Measurements from ENCODE around the gene PTGR1.

The PTGR1 gene

GRCh38 chr9:111621895-111622480 lies 22.5 kb upstream of the PTGR1 start:
- TF ChIP-seq POLR2AphosphoS5 (IDR thresholded peaks at IDR 0.05; ENCODE audit: low read depth, low read length) = no peak
- no peak for TF ChIP-seq REST (IDR thresholded peaks at IDR 0.05; ENCODE audit: insufficient read depth in 1 of 2, low read depth in 2 of 2, low read length in 2 of 2)

- TF ChIP-seq FOXP2 (optimal IDR thresholded peaks at IDR 0.05; ENCODE audit: borderline replicate concordance, extremely low read depth, extremely low read length, insufficient read depth) = no peak
- TF ChIP-seq SIN3A (IDR thresholded peaks at IDR 0.05; ENCODE audit: borderline replicate concordance, insufficient read depth, low read length) = no peak
- no peak for TF ChIP-seq TAF1 (IDR thresholded peaks at IDR 0.05; ENCODE audit: borderline replicate concordance, insufficient read depth, low read length)
- no peak for TF ChIP-seq POLR2AphosphoS5 (IDR thresholded peaks at IDR 0.05; ENCODE audit: low read depth, low read length)
- TF ChIP-seq REST (IDR thresholded peaks at IDR 0.05; ENCODE audit: insufficient read depth in 1 of 2, low read depth in 2 of 2, low read length in 2 of 2) = no peak
Observed at GRCh38 chr9:111615928-111616327, 16.5 kb upstream of the PTGR1 start.

GRCh38 chr9:111613436-111614040 lies 14.1 kb upstream of the PTGR1 start:
- no peak for TF ChIP-seq TAF1 (IDR thresholded peaks at IDR 0.05; ENCODE audit: borderline replicate concordance, insufficient read depth, low read length)
- no peak for TF ChIP-seq SIN3A (IDR thresholded peaks at IDR 0.05; ENCODE audit: borderline replicate concordance, insufficient read depth, low read length)
- no peak for TF ChIP-seq REST (IDR thresholded peaks at IDR 0.05; ENCODE audit: insufficient read depth in 1 of 2, low read depth in 2 of 2, low read length in 2 of 2)
- TF ChIP-seq FOXP2 (optimal IDR thresholded peaks at IDR 0.05; ENCODE audit: borderline replicate concordance, extremely low read depth, extremely low read length, insufficient read depth) = no peak
- no peak for TF ChIP-seq POLR2AphosphoS5 (IDR thresholded peaks at IDR 0.05; ENCODE audit: low read depth, low read length)

GRCh38 chr9:111610845-111611244 lies 11.4 kb upstream of the PTGR1 start:
- no peak for TF ChIP-seq REST (IDR thresholded peaks at IDR 0.05; ENCODE audit: insufficient read depth in 1 of 2, low read depth in 2 of 2, low read length in 2 of 2)
- no peak for TF ChIP-seq TAF1 (IDR thresholded peaks at IDR 0.05; ENCODE audit: borderline replicate concordance, insufficient read depth, low read length)
- TF ChIP-seq SIN3A (IDR thresholded peaks at IDR 0.05; ENCODE audit: borderline replicate concordance, insufficient read depth, low read length) = no peak
- TF ChIP-seq FOXP2 (optimal IDR thresholded peaks at IDR 0.05; ENCODE audit: borderline replicate concordance, extremely low read depth, extremely low read length, insufficient read depth) = no peak
- TF ChIP-seq POLR2AphosphoS5 (IDR thresholded peaks at IDR 0.05; ENCODE audit: low read depth, low read length) = no peak

GRCh38 chr9:111610149-111610548 lies 10.7 kb upstream of the PTGR1 start:
- TF ChIP-seq FOXP2 (optimal IDR thresholded peaks at IDR 0.05; ENCODE audit: borderline replicate concordance, extremely low read depth, extremely low read length, insufficient read depth) (no peak), SIN3A (IDR thresholded peaks at IDR 0.05; ENCODE audit: borderline replicate concordance, insufficient read depth, low read length) (no peak), TAF1 (IDR thresholded peaks at IDR 0.05; ENCODE audit: borderline replicate concordance, insufficient read depth, low read length) (no peak), REST (IDR thresholded peaks at IDR 0.05; ENCODE audit: insufficient read depth in 1 of 2, low read depth in 2 of 2, low read length in 2 of 2) (no peak), POLR2AphosphoS5 (IDR thresholded peaks at IDR 0.05; ENCODE audit: low read depth, low read length) (no peak)
